HepG2 (cell line): Measurements from ENCODE around the gene HRG. TPM values are rescaled to one million over a fixed set of nuclear protein-coding genes. Genes with fewer than 3 reads are reported as not detected.

Experiments used
- KDM1A ChIP-seq: IDR thresholded peaks from 2 replicates; pipeline ENCODE4 v1.6.1; 2016; ENCODE audit warnings: missing compliant biosample characterization
- NR2F1 ChIP-seq, 2 experiments: fragments of 450-650 bp in 1 of 2; formaldehyde crosslinking in 1 of 2; IDR thresholded peaks; 2 replicates each; pipeline versions ENCODE4 v1.5.0 to v1.6.1; 2016 to 2020; ENCODE audit warnings: mild to moderate bottlenecking in 1 of 2, missing compliant biosample characterization in 1 of 2, missing genetic modification reagents in 1 of 2, moderate library complexity in 1 of 2
- STAT5B ChIP-seq: sonication (generic); formaldehyde crosslinking; IDR thresholded peaks from 2 replicates; pipeline ENCODE4 v1.4.0; 2020; ENCODE audit warnings: missing genetic modification reagents
- ZNF572 ChIP-seq: sonication (generic); formaldehyde crosslinking; IDR thresholded peaks from 2 replicates; pipeline ENCODE4 v1.5.1; 2020; ENCODE audit warnings: mild to moderate bottlenecking, missing genetic modification reagents
- ZNF616 ChIP-seq: sonication (generic); formaldehyde crosslinking; IDR thresholded peaks from 2 replicates; pipeline ENCODE4 v1.5.0; 2020; ENCODE audit warnings: low read depth, mild to moderate bottlenecking, missing genetic modification reagents
- ZNF83 ChIP-seq: sonication (generic); formaldehyde crosslinking; IDR thresholded peaks from 2 replicates; pipeline ENCODE4 v1.4.0; 2020; ENCODE audit warnings: missing genetic modification reagents, mild to moderate bottlenecking, borderline replicate concordance
- polyA plus RNA-seq, 8 experiments: library from polyadenylated mRNA; depleted of rRNA in 3 of 8; stranded (reverse) in 7 of 8; unstranded in 1 of 8; fragments of >200 nt; fragmentation: Illumina TruSeq in 4 of 8; extraction: Trizol in 4 of 8; gene quantifications; 2 replicates each; pipeline versions ENCODE4 v1.2.1 to v1.2.3, GENCODE V29; 2011 to 2016; ENCODE audit warnings: low read depth in 4 of 8, missing spikeins in 1 of 8, mixed read lengths in 1 of 8; ENCODE audit not compliant: insufficient read depth in 1 of 8
- total RNA-seq, 5 experiments: library from RNA; depleted of rRNA; stranded (reverse); fragments of >200 nt; fragmentation: Illumina TruSeq; extraction: Trizol; gene quantifications; 2 replicates each; pipeline ENCODE4 v1.2.3, GENCODE V29; 2016; ENCODE audit warnings: low read depth in 1 of 5
- TF ChIP-seq, protein P1 (sequence below): sonication (generic); formaldehyde crosslinking; IDR thresholded peaks from 2 replicates; pipeline ENCODE4 v1.4.0; 2020; ENCODE audit warnings: missing genetic modification reagents, borderline replicate concordance
- TF ChIP-seq, protein P2 (sequence below): IDR thresholded peaks from 2 replicates; pipeline ENCODE4 v1.6.1; 2016; ENCODE audit warnings: low read depth, control low read depth
- TF ChIP-seq, protein P3 (sequence below): sonication (generic); formaldehyde crosslinking; IDR thresholded peaks from 2 replicates; pipeline ENCODE4 v1.4.0; 2020; ENCODE audit warnings: missing genetic modification reagents
- TF ChIP-seq, protein P4 (sequence below): sonication (generic); formaldehyde crosslinking; conservative IDR thresholded peaks from 2 replicates; pipeline ENCODE4 v1.4.0; 2020; ENCODE audit warnings: mild to moderate bottlenecking, missing genetic modification reagents, moderate library complexity
- TF ChIP-seq, protein P5 (sequence below): IDR thresholded peaks from 2 replicates; pipeline ENCODE4 v1.6.1; 2016; ENCODE audit warnings: missing biosample characterization, missing genetic modification reagents, low read depth
- TF ChIP-seq, protein P6 (sequence below): sonication (generic); formaldehyde crosslinking; IDR thresholded peaks from 2 replicates; pipeline ENCODE4 v1.5.0; 2020; ENCODE audit warnings: mild to moderate bottlenecking, missing genetic modification reagents

Gene HRG
- total and polyA plus RNA-seq, 2 of the 13 experiments (the other 11 are each of a cell fraction or from before 2014, with no cell fraction given), result 0.09 to 0.11 TPM

DNA sequence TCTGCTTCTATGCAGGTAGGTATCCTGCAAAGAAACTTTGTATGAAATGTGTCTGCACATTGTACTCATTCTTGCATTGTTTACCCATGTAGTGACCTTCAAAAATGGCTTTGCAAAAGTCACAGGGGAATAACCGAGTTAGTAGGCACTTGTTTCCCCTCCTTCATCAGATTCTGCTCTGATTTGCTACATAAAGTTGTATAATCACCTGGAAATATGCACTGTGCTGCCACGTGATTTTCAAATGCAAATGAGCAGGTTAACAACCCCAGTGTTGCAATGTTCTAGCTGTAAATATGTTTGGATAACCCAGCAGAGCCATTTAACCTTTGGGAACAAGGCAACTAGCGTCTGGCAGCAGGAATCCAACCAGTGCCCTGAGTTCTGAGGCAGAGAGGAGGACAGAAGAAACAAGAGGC is 51.2 kb downstream of the HRG start, which contains the start of gene KNG1 (continued):
- TF ChIP-seq NR2F1 (CRISPR knock-in tag; IDR thresholded peaks at IDR 0.05), result peak; percentile 46 to 68; a peak in 3 of 4 replicates
- TF ChIP-seq, protein P1, sequence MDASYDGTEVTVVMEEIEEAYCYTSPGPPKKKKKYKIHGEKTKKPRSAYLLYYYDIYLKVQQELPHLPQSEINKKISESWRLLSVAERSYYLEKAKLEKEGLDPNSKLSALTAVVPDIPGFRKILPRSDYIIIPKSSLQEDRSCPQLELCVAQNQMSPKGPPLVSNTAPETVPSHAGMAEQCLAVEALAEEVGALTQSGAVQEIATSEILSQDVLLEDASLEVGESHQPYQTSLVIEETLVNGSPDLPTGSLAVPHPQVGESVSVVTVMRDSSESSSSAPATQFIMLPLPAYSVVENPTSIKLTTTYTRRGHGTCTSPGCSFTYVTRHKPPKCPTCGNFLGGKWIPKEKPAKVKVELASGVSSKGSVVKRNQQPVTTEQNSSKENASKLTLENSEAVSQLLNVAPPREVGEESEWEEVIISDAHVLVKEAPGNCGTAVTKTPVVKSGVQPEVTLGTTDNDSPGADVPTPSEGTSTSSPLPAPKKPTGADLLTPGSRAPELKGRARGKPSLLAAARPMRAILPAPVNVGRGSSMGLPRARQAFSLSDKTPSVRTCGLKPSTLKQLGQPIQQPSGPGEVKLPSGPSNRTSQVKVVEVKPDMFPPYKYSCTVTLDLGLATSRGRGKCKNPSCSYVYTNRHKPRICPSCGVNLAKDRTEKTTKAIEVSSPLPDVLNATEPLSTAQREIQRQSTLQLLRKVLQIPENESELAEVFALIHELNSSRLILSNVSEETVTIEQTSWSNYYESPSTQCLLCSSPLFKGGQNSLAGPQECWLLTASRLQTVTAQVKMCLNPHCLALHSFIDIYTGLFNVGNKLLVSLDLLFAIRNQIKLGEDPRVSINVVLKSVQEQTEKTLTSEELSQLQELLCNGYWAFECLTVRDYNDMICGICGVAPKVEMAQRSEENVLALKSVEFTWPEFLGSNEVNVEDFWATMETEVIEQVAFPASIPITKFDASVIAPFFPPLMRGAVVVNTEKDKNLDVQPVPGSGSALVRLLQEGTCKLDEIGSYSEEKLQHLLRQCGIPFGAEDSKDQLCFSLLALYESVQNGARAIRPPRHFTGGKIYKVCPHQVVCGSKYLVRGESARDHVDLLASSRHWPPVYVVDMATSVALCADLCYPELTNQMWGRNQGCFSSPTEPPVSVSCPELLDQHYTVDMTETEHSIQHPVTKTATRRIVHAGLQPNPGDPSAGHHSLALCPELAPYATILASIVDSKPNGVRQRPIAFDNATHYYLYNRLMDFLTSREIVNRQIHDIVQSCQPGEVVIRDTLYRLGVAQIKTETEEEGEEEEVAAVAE (CRISPR knock-in tag), result no peak
- TF ChIP-seq, protein P2, sequence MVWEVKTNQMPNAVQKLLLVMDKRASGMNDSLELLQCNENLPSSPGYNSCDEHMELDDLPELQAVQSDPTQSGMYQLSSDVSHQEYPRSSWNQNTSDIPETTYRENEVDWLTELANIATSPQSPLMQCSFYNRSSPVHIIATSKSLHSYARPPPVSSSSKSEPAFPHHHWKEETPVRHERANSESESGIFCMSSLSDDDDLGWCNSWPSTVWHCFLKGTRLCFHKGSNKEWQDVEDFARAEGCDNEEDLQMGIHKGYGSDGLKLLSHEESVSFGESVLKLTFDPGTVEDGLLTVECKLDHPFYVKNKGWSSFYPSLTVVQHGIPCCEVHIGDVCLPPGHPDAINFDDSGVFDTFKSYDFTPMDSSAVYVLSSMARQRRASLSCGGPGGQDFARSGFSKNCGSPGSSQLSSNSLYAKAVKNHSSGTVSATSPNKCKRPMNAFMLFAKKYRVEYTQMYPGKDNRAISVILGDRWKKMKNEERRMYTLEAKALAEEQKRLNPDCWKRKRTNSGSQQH, result no peak
- no peak for TF ChIP-seq ZNF83 (CRISPR knock-in tag)
- TF ChIP-seq, protein P3, sequence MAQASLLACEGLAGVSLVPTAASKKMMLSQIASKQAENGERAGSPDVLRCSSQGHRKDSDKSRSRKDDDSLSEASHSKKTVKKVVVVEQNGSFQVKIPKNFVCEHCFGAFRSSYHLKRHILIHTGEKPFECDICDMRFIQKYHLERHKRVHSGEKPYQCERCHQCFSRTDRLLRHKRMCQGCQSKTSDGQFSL, result no peak
- no peak for TF ChIP-seq ZNF616
- TF ChIP-seq ZNF572 (CRISPR knock-in tag), result no peak
- no peak for TF ChIP-seq STAT5B (CRISPR knock-in tag)
- no peak for TF ChIP-seq KDM1A (CRISPR knock-in tag)
- TF ChIP-seq, protein P4, sequence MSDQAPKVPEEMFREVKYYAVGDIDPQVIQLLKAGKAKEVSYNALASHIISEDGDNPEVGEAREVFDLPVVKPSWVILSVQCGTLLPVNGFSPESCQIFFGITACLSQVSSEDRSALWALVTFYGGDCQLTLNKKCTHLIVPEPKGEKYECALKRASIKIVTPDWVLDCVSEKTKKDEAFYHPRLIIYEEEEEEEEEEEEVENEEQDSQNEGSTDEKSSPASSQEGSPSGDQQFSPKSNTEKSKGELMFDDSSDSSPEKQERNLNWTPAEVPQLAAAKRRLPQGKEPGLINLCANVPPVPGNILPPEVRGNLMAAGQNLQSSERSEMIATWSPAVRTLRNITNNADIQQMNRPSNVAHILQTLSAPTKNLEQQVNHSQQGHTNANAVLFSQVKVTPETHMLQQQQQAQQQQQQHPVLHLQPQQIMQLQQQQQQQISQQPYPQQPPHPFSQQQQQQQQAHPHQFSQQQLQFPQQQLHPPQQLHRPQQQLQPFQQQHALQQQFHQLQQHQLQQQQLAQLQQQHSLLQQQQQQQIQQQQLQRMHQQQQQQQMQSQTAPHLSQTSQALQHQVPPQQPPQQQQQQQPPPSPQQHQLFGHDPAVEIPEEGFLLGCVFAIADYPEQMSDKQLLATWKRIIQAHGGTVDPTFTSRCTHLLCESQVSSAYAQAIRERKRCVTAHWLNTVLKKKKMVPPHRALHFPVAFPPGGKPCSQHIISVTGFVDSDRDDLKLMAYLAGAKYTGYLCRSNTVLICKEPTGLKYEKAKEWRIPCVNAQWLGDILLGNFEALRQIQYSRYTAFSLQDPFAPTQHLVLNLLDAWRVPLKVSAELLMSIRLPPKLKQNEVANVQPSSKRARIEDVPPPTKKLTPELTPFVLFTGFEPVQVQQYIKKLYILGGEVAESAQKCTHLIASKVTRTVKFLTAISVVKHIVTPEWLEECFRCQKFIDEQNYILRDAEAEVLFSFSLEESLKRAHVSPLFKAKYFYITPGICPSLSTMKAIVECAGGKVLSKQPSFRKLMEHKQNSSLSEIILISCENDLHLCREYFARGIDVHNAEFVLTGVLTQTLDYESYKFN, result peak; percentile 62; the same call in 1 of the 2 replicates
- TF ChIP-seq, protein P5, sequence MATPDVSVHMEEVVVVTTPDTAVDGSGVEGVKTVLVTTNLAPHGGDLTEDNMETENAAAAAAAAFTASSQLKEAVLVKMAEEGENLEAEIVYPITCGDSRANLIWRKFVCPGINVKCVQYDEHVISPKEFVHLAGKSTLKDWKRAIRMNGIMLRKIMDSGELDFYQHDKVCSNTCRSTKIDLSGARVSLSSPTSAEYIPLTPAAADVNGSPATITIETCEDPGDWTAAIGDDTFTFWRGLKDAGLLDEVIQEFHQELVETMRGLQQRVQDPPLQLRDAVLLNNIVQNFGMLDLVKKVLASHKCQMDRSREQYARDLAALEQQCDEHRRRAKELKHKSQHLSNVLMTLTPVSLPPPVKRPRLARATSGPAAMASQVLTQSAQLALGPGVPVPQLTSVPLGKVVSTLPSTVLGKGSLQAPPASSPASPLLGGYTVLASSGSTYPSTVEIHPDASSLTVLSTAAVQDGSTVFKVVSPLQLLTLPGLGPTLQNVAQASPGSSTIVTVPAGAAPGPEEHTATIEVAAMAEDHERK (CRISPR knock-in tag), result no peak
- TF ChIP-seq, protein P6, sequence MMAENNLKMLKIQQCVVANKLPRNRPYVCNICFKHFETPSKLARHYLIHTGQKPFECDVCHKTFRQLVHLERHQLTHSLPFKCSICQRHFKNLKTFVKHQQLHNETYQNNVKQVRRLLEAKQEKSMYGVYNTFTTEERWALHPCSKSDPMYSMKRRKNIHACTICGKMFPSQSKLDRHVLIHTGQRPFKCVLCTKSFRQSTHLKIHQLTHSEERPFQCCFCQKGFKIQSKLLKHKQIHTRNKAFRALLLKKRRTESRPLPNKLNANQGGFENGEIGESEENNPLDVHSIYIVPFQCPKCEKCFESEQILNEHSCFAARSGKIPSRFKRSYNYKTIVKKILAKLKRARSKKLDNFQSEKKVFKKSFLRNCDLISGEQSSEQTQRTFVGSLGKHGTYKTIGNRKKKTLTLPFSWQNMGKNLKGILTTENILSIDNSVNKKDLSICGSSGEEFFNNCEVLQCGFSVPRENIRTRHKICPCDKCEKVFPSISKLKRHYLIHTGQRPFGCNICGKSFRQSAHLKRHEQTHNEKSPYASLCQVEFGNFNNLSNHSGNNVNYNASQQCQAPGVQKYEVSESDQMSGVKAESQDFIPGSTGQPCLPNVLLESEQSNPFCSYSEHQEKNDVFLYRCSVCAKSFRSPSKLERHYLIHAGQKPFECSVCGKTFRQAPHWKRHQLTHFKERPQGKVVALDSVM (CRISPR knock-in tag), result no peak
